NCI-H1930 (cell line): ENCODE results near the gene IL20RA.
"Not testable (repeated sequence)": the region's sequence is repeated elsewhere in the genome, so short reads cannot be mapped to it uniquely, and the experiment has no call there.

Experiments
- DNase-seq, 2 experiments: peaks; one replicate each; lab custom pipeline; 2025; lab: John Stamatoyannopoulos, UW

IL20RA gene

DNA sequence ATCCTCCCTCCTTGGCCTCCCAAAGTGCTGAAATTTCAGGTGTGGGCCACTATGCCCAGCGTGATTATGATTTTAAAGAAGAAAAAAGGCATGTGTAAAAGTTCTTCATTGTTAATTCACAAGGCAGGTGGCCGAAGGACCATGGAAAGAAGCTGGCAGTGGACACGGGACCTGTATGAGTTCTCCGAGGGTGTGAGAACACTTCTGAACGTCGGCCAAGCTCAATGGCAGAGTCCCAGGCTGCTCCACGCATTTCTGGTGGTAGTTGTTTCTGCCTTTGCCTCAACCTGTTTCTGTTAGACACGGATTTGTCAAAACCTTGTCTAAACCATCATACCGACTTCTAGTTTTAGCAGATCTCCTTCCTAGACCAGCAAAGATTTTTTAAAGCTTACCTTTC is 36.6 kb downstream of the IL20RA start:
- DNase-seq, result no peak

- DNase-seq, result no peak
Measured at GRCh38 chr6:137006056-137006455, 38.7 kb downstream of the IL20RA start.

DNA sequence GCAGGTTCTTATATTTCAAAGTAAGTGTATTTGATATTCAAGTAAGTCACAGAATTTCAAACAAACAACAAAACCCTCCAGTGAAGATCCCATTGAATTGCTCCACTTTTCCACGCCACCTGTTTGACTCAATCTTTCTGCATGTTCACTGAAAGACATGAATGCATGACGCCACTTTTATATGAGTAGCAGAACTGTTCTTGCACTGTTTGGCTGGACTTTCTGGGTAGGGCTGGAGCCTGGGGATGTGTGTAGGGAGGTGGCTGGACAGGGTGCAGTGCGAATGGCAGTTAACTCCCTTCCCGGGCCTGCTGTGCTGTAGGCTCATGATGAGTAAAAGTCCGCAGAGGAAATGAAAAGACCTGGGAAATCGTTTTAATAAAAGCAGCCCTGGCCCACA is 39.7 kb downstream of the IL20RA start:
- DNase-seq, result no peak

DNA sequence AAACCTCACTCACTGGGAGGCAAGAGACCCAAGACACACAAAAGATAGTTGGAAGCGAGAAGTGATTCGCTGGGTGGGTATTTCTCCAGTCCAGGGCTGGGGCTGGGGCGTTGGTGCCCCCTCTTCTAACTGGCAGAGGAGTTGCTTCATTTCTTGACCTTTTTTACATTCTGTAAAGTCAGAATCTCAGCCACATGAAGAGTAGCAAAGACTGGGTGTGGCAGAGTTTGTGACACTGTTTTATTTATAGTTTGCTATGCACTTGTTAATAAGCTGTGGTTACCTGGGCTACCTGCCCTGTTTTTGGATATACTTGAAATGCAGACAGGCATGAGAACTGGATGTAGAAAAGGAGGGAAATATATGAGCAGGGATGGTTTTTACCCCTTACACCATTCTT is 42.3 kb downstream of the IL20RA start:
- DNase-seq, result no peak

DNA sequence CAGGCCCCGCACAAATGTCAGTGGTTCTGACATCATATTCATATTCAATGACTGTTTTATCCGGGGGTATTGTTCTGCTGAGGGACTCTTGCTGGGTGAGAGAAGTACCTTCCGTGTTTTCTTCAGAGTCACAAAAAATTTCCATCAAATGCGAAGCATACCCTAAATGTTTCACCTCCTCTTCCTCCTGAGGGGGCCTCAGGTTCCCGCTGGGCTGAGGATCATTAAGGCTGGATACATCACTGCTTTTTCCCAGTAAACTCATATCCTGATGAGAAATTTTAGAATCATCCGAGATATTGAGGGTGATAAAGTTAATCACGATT is 42.8 kb downstream of the IL20RA start:
- DNase-seq, result no peak

DNA sequence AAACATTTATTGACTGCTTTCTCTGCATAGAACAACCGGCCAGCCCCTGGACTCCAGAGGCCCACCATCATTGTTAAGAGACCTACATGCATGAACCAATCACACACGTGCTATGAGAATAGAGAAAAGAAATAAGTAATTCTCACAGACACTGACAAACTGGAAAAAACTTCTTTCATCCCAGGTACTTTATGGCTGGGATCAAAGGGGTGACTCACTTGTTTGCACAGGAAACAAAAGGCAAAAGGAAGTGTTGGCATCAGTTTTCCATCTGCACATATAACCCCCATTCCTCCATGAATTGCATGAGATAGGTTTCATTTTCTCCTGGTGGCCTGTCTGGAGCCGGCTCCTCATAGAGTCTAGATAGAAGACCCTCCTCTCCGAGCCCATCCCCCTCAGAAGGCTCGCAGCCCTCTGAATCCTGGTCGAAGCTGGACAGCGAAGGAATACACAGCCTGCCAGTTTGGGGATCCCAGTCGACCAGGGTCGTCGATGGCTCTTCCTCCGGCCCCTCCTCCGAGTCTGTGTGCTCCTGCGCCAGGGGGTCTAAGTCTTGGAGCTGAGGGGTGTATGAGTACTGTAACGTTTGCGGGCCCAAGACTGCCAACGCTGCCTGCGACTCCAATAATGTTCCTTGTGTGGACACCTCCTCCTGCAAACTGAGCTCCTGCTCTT is 43.3 kb downstream of the IL20RA start:
- peak; percentile 60 to 71 for DNase-seq

DNA sequence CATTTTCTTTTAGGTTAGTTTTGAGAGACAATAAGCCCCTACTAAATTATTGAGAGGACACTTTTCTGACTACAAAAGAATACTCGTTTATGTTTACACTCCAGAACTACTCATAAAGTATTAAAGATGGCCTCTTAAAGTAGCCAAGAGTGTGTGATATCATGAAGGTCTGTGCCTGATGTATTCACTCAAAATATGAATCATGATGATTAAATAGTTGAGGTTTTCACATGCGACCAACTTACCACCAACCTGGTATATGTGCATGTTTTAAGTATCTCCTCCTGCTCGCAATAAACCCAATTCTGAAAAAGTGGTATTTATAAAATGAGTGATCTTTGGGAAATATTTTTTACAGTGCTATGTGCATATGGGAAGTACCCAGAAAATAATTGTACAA is 43.9 kb downstream of the IL20RA start:
- DNase-seq, result no peak

DNA sequence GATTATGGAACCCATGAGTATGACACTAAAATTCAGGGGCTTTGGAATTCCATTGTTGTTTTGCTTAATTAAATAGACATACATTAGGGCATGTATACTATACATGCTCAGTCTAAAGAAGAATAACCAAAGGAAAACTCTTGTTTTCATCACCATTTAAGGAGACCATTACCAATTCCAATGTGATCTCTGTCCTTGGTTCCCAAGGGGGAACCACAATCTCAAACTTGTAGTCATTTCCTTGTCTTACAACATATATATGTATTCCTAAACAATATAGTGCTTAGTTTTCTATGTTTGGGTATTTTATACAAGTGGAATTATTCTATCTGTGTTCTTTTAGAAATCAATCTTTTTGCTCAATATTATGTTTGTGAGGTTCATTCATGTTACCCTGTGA is 49.2 kb downstream of the IL20RA start:
- DNase-seq, result no peak

GRCh38 chr6:136994782-136995181 is 50.0 kb downstream of the IL20RA start:
- peak; percentile 58 to 73 for DNase-seq

GRCh38 chr6:136992113-136992512 is 52.7 kb downstream of the IL20RA start:
- no peak for DNase-seq

DNA sequence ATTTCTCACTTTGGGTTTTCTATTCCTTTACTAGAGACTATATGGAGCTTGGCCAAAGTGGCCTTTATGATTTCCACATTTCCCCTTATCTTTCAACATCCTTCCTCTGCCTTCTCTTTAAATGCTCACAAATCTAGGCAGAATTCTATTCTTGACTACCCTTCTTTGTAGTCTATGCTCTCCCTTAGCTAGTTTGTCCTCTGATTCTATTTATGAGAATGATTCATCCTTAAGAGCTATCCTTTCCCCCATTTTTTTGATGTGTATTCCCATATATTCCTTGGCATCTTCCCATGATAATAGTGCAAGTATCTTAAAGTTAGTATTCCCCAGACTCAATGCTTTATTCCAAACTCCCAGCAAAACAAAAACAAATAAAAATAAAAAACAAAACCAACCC is 53.1 kb downstream of the IL20RA start:
- DNase-seq, result no peak

DNA sequence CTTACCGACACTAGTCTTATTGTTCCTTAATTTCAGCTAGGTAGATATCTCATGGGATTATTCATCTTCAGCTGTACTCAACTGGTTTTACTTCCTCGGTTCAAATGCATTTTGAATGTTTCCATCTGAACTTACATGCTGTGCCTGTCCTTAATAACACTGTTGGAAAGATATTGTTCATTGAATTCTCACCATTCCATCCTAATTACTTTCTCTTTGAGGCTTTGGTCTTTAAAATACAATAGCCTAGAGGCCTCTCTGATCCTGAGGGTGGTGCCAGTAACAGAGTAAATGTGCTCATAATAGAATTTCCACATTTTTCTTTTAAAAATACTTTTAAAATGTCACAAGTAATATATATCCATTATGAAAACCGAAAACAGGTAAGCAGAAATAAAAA is 54.0 kb downstream of the IL20RA start:
- peak in 1 of 2 experiments; percentile 58 for DNase-seq

GRCh38 chr6:136990242-136990578 is 54.6 kb downstream of the IL20RA start:
- DNase-seq, result no peak

GRCh38 chr6:136989571-136990241 is 55.1 kb downstream of the IL20RA start:
- DNase-seq, result peak; percentile 61 to 69

- no peak for DNase-seq
Measured at GRCh38 chr6:136987526-136987925, 57.2 kb downstream of the IL20RA start.

- no peak for DNase-seq
Measured at GRCh38 chr6:136985502-136985901, 59.3 kb downstream of the IL20RA start.

DNA sequence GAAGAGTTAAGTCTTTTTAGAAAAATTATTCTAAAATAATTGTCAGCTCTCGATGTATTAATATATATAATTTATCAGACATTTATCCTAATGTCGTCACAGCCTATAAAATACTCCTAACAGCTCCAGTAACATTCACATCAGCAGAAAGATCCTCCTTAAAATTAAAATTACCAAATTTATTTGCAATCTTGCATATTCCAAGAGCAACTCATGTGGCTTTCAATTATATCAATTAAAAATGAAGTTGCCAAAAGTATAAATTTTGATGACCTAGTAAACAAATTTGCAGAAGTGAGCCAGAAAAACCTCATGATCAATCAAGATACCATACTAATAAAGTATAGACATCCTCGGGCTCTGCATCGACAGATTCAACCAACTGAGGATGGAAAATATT is 60.2 kb downstream of the IL20RA start:
- no peak for DNase-seq

DNA sequence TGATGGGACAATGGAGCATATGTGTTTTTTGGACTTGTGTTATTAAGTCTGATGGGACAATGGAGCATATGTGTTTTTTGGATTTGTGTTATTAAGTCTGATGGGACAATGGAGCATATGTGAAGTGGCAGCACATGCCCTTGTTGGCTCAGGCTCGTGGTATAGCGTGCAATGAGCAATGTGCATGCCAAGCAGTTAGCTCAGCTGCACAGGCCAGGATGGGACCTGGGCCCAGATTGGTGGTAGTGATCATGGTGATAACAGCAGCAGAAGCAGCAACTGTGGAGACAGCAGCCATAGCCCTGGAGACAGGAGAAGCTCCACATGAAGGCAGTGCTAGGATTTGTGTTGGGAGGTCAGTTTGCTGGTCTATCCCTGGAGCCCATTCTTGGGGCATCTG is 61.1 kb downstream of the IL20RA start:
- no peak for DNase-seq

GRCh38 chr6:136982928-136983327 is 61.8 kb downstream of the IL20RA start:
- DNase-seq, result no peak

GRCh38 chr6:136980070-136980469 is 64.7 kb downstream of the IL20RA start:
- DNase-seq, result peak in 1 of 2 experiments; percentile 77

DNA sequence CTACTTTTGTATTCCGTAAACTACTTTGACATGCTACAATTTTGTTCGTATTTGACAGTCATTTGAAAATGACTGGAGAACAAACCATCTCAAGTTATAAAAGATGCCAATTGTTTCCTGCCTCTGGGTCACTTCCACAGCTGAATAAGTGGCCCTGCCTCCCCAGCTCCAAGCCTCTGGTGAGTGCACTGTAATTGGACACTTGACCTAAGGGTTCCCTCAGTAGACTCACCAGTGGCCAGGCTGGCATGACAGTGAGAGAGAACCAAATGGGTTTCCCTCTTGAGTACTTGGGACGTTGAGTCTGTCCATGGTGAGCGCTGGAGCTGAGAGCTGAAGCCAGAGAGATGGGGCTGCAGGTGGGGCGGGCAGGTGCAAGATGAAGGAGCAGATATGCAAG is 65.6 kb downstream of the IL20RA start:
- no peak for DNase-seq

GRCh38 chr6:136977075-136977474 is 67.7 kb downstream of the IL20RA start:
- DNase-seq, result no peak

DNA sequence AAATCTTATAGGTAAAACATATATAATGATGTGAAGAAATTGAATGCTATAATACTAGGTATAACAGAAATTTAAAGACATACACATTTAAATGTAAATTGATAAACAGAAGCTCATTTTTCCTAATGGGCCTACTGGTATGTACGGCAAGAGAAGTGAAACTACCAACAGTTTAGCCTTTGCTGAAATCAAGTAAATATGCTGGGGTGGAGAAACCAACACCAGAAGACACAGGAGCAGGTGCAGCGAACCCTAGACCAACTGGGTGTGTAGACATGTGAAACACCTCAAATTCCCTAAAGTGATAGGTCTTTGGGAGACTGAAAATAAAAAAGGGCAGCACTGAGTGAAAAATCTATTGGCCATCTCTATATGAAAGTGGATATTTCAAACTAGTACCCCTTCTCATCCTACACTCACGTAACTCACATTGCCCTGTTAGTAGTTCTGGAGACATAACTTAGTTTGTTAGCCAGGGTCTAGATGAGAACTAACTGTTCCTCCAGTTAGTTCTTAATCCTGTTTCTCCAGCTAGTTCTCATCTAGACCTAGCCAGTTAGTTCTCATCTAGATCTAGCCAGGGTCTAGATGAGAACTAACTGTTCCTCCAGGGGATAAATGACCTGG is 69.6 kb downstream of the IL20RA start:
- no peak for DNase-seq

- not testable (repeated sequence) for DNase-seq
Measured at GRCh38 chr6:136973781-136974180, 71.0 kb downstream of the IL20RA start.
